H1 (cell line): ENCODE results near the gene GBF1. TPM values are rescaled to one million over a fixed set of nuclear protein-coding genes. Genes with fewer than 3 reads are reported as not detected.

Experiments used
- CTCF ChIA-PET: fragments of 300-600 bp; sonication (Branson Sonifier 250); formaldehyde crosslinking; loops from one replicate; lab custom pipeline; 2021; ENCODE audit not compliant: partially characterized antibody; lab: Charles Lee
- POLR2A ChIA-PET: fragments of 300-600 bp; sonication (Branson Sonifier 250); formaldehyde crosslinking; loops from one replicate; lab custom pipeline; 2021; ENCODE audit warnings: inconsistent platforms; ENCODE audit not compliant: partially characterized antibody; lab: Charles Lee
- DNase-seq, 2 experiments: peaks; one replicate each; pipeline versions ENCODE4 v3.0.0 to v3.0.0-alpha.2; 2010 to 2022; ENCODE audit warnings: low spot score in 2 of 2, low read depth in 1 of 2, mixed read lengths in 1 of 2
- FAIRE-seq: peaks from 2 replicates; lab custom pipeline; 2011; peaks lifted over from hg19 to GRCh38; lab: Jason Lieb, UNC
- H2AFZ ChIP-seq: 2 replicates; pipeline ENCODE4 v1.8.1; 2012; ENCODE audit warnings: low read length, inconsistent platforms
- H2AK5ac ChIP-seq: 2 replicates; pipeline ENCODE4 v1.6.1; 2013; ENCODE audit warnings: low read depth, low read length
- H2BK120ac ChIP-seq: replicated peaks from 2 replicates; pipeline ENCODE3; 2013; ENCODE audit warnings: low read depth, low read length, inconsistent platforms
- H2BK12ac ChIP-seq: 2 replicates; pipeline ENCODE4 v1.6.1; 2013; ENCODE audit warnings: low read depth, low read length
- H2BK15ac ChIP-seq: 2 replicates; pipeline ENCODE4 v1.6.1; 2013; ENCODE audit warnings: low read length
- H2BK20ac ChIP-seq: 2 replicates; pipeline ENCODE4 v1.6.1; 2013; ENCODE audit warnings: low read length
- H2BK5ac ChIP-seq: 2 replicates; pipeline ENCODE4 v1.6.1; 2013; ENCODE audit warnings: low read depth, low read length
- H3K14ac ChIP-seq: 2 replicates; pipeline ENCODE4 v1.6.1; 2013; ENCODE audit warnings: inconsistent platforms; ENCODE audit not compliant: insufficient read length
- H3K18ac ChIP-seq: 2 replicates; pipeline ENCODE4 v1.6.1; 2013; ENCODE audit warnings: low read length; ENCODE audit errors: extremely low read depth
- H3K23ac ChIP-seq: 2 replicates; pipeline ENCODE4 v1.6.1; 2013; ENCODE audit warnings: inconsistent platforms; ENCODE audit not compliant: insufficient read length
- H3K23me2 ChIP-seq: 2 replicates; pipeline ENCODE4 v1.6.1; 2013; ENCODE audit warnings: low read depth, low read length
- H3K27ac ChIP-seq: 2 replicates; pipeline ENCODE4 v1.6.1; 2011; ENCODE audit warnings: low read depth, low read length, inconsistent platforms
- H3K27me3 ChIP-seq, 4 experiments: replicated peaks in 1 of 4; 1 replicate in 1 of 4; 2 replicates in 3 of 4; pipeline versions ENCODE4 v1.6.1 to v1.8.1; 2011 to 2013; ENCODE audit warnings: low read length in 3 of 4, mild to moderate bottlenecking in 3 of 4, inconsistent platforms in 2 of 4, mixed read lengths in 2 of 4, moderate library complexity in 1 of 4; ENCODE audit not compliant: control insufficient read depth in 3 of 4, insufficient read depth in 3 of 4; ENCODE audit errors: extremely low read depth in 1 of 4
- H3K36me3 ChIP-seq, 4 experiments: 2 replicates each; pipeline versions ENCODE4 v1.6.1 to v1.8.1; 2011 to 2013; ENCODE audit warnings: mild to moderate bottlenecking in 4 of 4, low read length in 3 of 4, moderate library complexity in 2 of 4, control low read depth in 1 of 4, inconsistent platforms in 1 of 4; ENCODE audit not compliant: insufficient read depth in 4 of 4, control insufficient read depth in 2 of 4
- H3K4ac ChIP-seq: replicated peaks from 2 replicates; pipeline ENCODE3; 2013; ENCODE audit warnings: low read length, low read depth, mixed read lengths, inconsistent platforms; ENCODE audit not compliant: insufficient read length
- H3K4me1 ChIP-seq, 4 experiments: replicated peaks in 1 of 4; 1 replicate in 1 of 4; 2 replicates in 3 of 4; pipeline versions ENCODE4 v1.6.1 to v1.8.1; 2011 to 2013; ENCODE audit warnings: low read length in 3 of 4, inconsistent platforms in 2 of 4, mixed read lengths in 1 of 4; ENCODE audit not compliant: insufficient read depth in 4 of 4, control insufficient read depth in 3 of 4
- H3K4me2 ChIP-seq, 2 experiments: 2 replicates each; pipeline versions ENCODE4 v1.6.1 to v1.8.1; 2011 to 2013; ENCODE audit warnings: low read depth in 2 of 2, low read length in 2 of 2, control low read depth in 1 of 2, inconsistent platforms in 1 of 2, mild to moderate bottlenecking in 1 of 2; ENCODE audit not compliant: insufficient read depth in 1 of 2
- H3K4me3 ChIP-seq, 4 experiments: fragments of 200-600, 300-600 bp in 1 of 4; sonication (generic), shearing (Covaris generic), sonication (Bioruptor Twin) in 1 of 4; 2 replicates each; pipeline versions ENCODE4 v1.5.1 to v1.8.1; 2011 to 2016; ENCODE audit warnings: low read length in 4 of 4, low read depth in 3 of 4, control low read depth in 2 of 4, inconsistent platforms in 2 of 4, mild to moderate bottlenecking in 2 of 4, mixed read lengths in 1 of 4, moderate library complexity in 1 of 4; ENCODE audit not compliant: insufficient read depth in 2 of 4; ENCODE audit errors: extremely low read depth in 1 of 4
- H3K56ac ChIP-seq: replicated peaks from 2 replicates; pipeline ENCODE3; 2013; ENCODE audit warnings: low read depth, mild to moderate bottlenecking, mixed read lengths, low read length, inconsistent platforms; ENCODE audit not compliant: insufficient read length
- H3K79me1 ChIP-seq: 2 replicates; pipeline ENCODE4 v1.6.1; 2013; ENCODE audit warnings: low read depth, low read length, control low read depth
- H3K79me2 ChIP-seq, 2 experiments: 2 replicates each; pipeline versions ENCODE4 v1.6.1 to v1.8.1; 2012 to 2013; ENCODE audit warnings: low read length in 2 of 2, mild to moderate bottlenecking in 2 of 2, inconsistent platforms in 1 of 2; ENCODE audit not compliant: insufficient read depth in 2 of 2, control insufficient read depth in 1 of 2
- H3K9ac ChIP-seq, 4 experiments: replicated peaks in 1 of 4; 1 replicate in 1 of 4; 2 replicates in 3 of 4; pipeline versions ENCODE4 v1.6.1 to v1.8.1; 2011 to 2013; ENCODE audit warnings: low read depth in 3 of 4, low read length in 3 of 4, control low read depth in 2 of 4, mild to moderate bottlenecking in 2 of 4, moderate library complexity in 2 of 4, inconsistent platforms in 1 of 4; ENCODE audit errors: extremely low read depth in 1 of 4
- H3K9me3 ChIP-seq, 2 experiments: 2 replicates each; pipeline versions ENCODE4 v1.6.1 to v1.8.1; 2012 to 2013; ENCODE audit warnings: mild to moderate bottlenecking in 2 of 2, moderate library complexity in 2 of 2, control low read depth in 1 of 2, inconsistent platforms in 1 of 2, low read depth in 1 of 2, low read length in 1 of 2, mixed read lengths in 1 of 2; ENCODE audit not compliant: insufficient read depth in 2 of 2
- H4K20me1 ChIP-seq, 2 experiments: replicated peaks in 1 of 2; 2 replicates each; pipeline versions ENCODE3 to v1.8.1; 2011 to 2013; ENCODE audit warnings: inconsistent platforms in 2 of 2, low read length in 2 of 2, mild to moderate bottlenecking in 1 of 2; ENCODE audit not compliant: insufficient read depth in 2 of 2, control insufficient read depth in 1 of 2
- H4K5ac ChIP-seq: 2 replicates; pipeline ENCODE4 v1.6.1; 2013; ENCODE audit warnings: low read length, low read depth, mixed read lengths, inconsistent platforms; ENCODE audit not compliant: insufficient read length
- H4K8ac ChIP-seq: 2 replicates; pipeline ENCODE4 v1.8.0; 2013; ENCODE audit warnings: mild to moderate bottlenecking, moderate library complexity, low read length, inconsistent platforms; ENCODE audit not compliant: insufficient read depth; ENCODE audit errors: extremely low read depth
- H4K91ac ChIP-seq: replicated peaks from 2 replicates; pipeline ENCODE3; 2013; ENCODE audit warnings: low read length, mixed read lengths, inconsistent platforms; ENCODE audit not compliant: insufficient read length
- BACH1 ChIP-seq: IDR thresholded peaks from 2 replicates; pipeline ENCODE4 v1.6.1; 2012; ENCODE audit warnings: low read length, improper control_type of control experiment
- EGR1 ChIP-seq: IDR thresholded peaks from 2 replicates; pipeline ENCODE4 v1.6.1; 2011; ENCODE audit warnings: low read depth, low read length, borderline replicate concordance
- EZH2 ChIP-seq: fragments of 200-600 bp; sonication (generic); IDR thresholded peaks from 2 replicates; pipeline ENCODE4 v1.7.1; 2012; ENCODE audit warnings: low read depth, mild to moderate bottlenecking, moderate library complexity, low read length, inconsistent platforms; ENCODE audit not compliant: severe bottlenecking
- GTF2F1 ChIP-seq: IDR thresholded peaks from 2 replicates; pipeline ENCODE4 v1.6.1; 2012; ENCODE audit warnings: low read depth, low read length, improper control_type of control experiment, borderline replicate concordance
- HDAC2 ChIP-seq, 2 experiments: fragments of 300-600 bp in 1 of 2; sonication (generic) in 1 of 2; IDR thresholded peaks; 2 replicates each; pipeline ENCODE4 v1.6.1; 2011 to 2012; ENCODE audit warnings: low read depth in 2 of 2, low read length in 2 of 2, mild to moderate bottlenecking in 2 of 2, moderate library complexity in 2 of 2, borderline replicate concordance in 1 of 2, inconsistent platforms in 1 of 2
- NRF1 ChIP-seq: IDR thresholded peaks from 2 replicates; pipeline ENCODE4 v1.6.1; 2011; ENCODE audit warnings: mild to moderate bottlenecking, low read depth, low read length, improper control_type of control experiment
- PHF8 ChIP-seq: fragments of 200-600 bp; sonication (generic); conservative IDR thresholded peaks from 2 replicates; pipeline ENCODE4 v1.7.1; 2012; ENCODE audit warnings: low read depth, mild to moderate bottlenecking, inconsistent platforms, low read length, moderate library complexity
- POLR2AphosphoS5 ChIP-seq: IDR thresholded peaks from 2 replicates; pipeline ENCODE4 v1.6.1; 2011; ENCODE audit warnings: low read depth, low read length
- SAP30 ChIP-seq: fragments of 300-600 bp; sonication (generic); IDR thresholded peaks from 2 replicates; pipeline ENCODE4 v1.7.1; 2012; ENCODE audit warnings: low read length, moderate library complexity, mild to moderate bottlenecking, inconsistent platforms; ENCODE audit not compliant: insufficient read depth, insufficient replicate concordance
- SP4 ChIP-seq: IDR thresholded peaks from 2 replicates; pipeline ENCODE4 v1.6.1; 2012; ENCODE audit warnings: low read length, inconsistent platforms
- WGBS, 2 experiments: shearing (Covaris generic) in 1 of 2; methylation state at CpG; one replicate each; pipeline versions ENCODE4 v1.1.6 to v1.1.7; 2013 to 2015; ENCODE audit warnings: low lambda C conversion rate in 2 of 2, mixed read lengths in 2 of 2, inconsistent platforms in 1 of 2, low coverage in 1 of 2, missing lambda C conversion rate in 1 of 2; ENCODE audit not compliant: insufficient replicate concordance in 2 of 2, insufficient coverage in 1 of 2, insufficient read length in 1 of 2; ENCODE audit errors: extremely low coverage in 1 of 2, missing lambda C conversion rate in 1 of 2; 5-methylcytosine and 5-hydroxymethylcytosine counted together
- polyA plus RNA-seq, 7 experiments: library from polyadenylated mRNA; depleted of rRNA in 3 of 7; stranded (reverse) in 5 of 7; unstranded in 2 of 7; fragments of >200 nt in 5 of 7; fragments of 200-250 nt in 2 of 7; gene quantifications; 1 replicate in 5 of 7; 2 replicates in 1 of 7; 4 replicates in 1 of 7; pipeline versions ENCODE4 v1.2.1 to v1.2.3, GENCODE V29; 2011 to 2013; ENCODE audit warnings: missing spikeins in 2 of 7, mixed read lengths in 2 of 7
- total RNA-seq: library from RNA; stranded (reverse); fragmentation: NEBNext Ultra II Directional; extraction: Animal tissue kit (Norgen Biotek cat#: 25700); gene quantifications from 2 replicates; pipeline ENCODE4 v1.2.1, GENCODE V29; 2021

Gene GBF1
- total and polyA plus RNA-seq, 2 of the 8 experiments (the other 6 are each of a cell fraction or from before 2014, with no cell fraction given), result 11.0 to 25.5 TPM

DNA sequence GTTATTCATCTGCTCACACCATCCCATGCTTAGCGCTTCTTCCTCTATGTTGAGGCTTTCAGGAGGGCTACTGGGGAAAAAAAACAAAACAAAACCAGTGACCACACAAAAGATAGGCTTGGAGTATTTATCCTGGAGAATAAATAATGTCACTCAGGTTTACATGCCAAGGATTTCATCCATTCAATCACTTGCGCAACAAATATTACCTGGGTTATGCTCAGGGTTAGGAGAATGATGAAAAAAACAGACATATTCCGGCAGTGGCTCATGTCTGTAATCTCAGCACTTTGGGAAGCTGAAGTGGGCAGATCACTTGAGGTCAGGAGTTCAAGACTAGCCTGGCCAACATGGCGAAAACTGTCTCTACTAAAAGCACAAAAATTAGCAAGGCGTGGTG lies 22.5 kb upstream of the GBF1 start:
- H4K20me1 ChIP-seq, result peaks cover 2 to 3% of the 10 kb centered on the region in 2 experiments
- H2BK120ac ChIP-seq, result no peak overlapping the region
- TF ChIP-seq BACH1 (no peak), HDAC2 (IDR thresholded peaks at IDR 0.05; ENCODE audit: borderline replicate concordance in 1 of 2, low read depth in 2 of 2, low read length in 2 of 2) (no peak), GTF2F1 (no peak), SAP30 (no peak), EZH2 (no peak), POLR2AphosphoS5 (no peak), EGR1 (no peak), PHF8 (no peak), SP4 (no peak), NRF1 (no peak)
- H3K4me2 ChIP-seq, result no peak overlapping the region
- ChIA-PET CTCF (interaction anchor here (0.6 to 24.6 kb wide), 5 partner anchors 8 to 254 kb away, joined by 3 to 862 read pairs (median 8); no protein-coding TSS in a partner anchor), POLR2A (interaction anchor here (0.6 kb wide), 1 partner anchor 71 kb away, joined by 3 read pairs; no protein-coding TSS in a partner anchor)
- WGBS, 2 experiments, result 88% methylated on average over 5 of the region's 5 CpGs; no CpG with 5 or more reads in 1 of the 2 experiments
- no peak overlapping the region for H2BK15ac ChIP-seq
- no peak overlapping the region for H2BK12ac ChIP-seq
- no peaks in the 10 kb centered on the region for H3K36me3 ChIP-seq
- H3K4me3 ChIP-seq, result no peak overlapping the region
- no peaks in the 10 kb centered on the region; the same call in 1 of the 2 replicates for H3K23me2 ChIP-seq
- no peak overlapping the region for H3K14ac ChIP-seq
- no peak overlapping the region for H3K18ac ChIP-seq
- H3K4me1 ChIP-seq, result no peaks in the 10 kb centered on the region; a peak in 1 of 7 replicates
- no peak overlapping the region for H3K23ac ChIP-seq
- H3K56ac ChIP-seq, result no peak overlapping the region
- H2AFZ ChIP-seq, result no peak overlapping the region
- H3K79me2 ChIP-seq, result no peaks in the 10 kb centered on the region
- H2AK5ac ChIP-seq, result no peak overlapping the region
- H4K5ac ChIP-seq, result no peak overlapping the region
- no peak overlapping the region for H4K8ac ChIP-seq
- H3K79me1 ChIP-seq, result no peaks in the 10 kb centered on the region
- no peak for DNase-seq
- H3K4ac ChIP-seq, result no peak overlapping the region
- no peak overlapping the region for H3K27ac ChIP-seq
- no peak overlapping the region for H4K91ac ChIP-seq
- no peak overlapping the region for H2BK5ac ChIP-seq
- no peak overlapping the region for H3K9ac ChIP-seq
- no peak overlapping the region for H2BK20ac ChIP-seq
- H3K27me3 ChIP-seq, result peaks cover 14 to 25% (median 22%) of the 10 kb centered on the region in 4 experiments
- no peak for FAIRE-seq
- peaks cover 5% of the 10 kb centered on the region in 2 experiments; a peak in 2 of 4 replicates for H3K9me3 ChIP-seq
